Metanephros (tissue), 1 donor: Measurements from ENCODE around the gene VPS37C. TPM values are rescaled to one million over a fixed set of nuclear protein-coding genes. Genes with fewer than 3 reads are reported as not detected.

ENCODE experiments used
- total RNA-seq: library from RNA; depleted of rRNA; stranded (reverse); fragments of >200 nt; gene quantifications from one replicate; pipeline ENCODE4 v1.2.3, GENCODE V29; 2014

VPS37C gene
- total RNA-seq, result 13.3 TPM

GRCh38 chr11:61161190-61162091, at the start of gene VPS37C:
TSS of gene VPS37C (minus strand) at chr11:61161426. CDS start at chr11:61138829, 22,597 bp downstream.

GRCh38 chr11:61202950-61203746, 41.9 kb upstream of the VPS37C start, which contains the start of gene PGA3:
TSS of gene PGA3 (plus strand) at chr11:61203515. CDS start at chr11:61203565, 50 bp downstream.

Other genes starting within 250 kb of the VPS37C start
- 72.7 TPM for gene TMEM109, start 247.3 kb downstream of the VPS37C start, total RNA-seq
- 55.6 TPM for gene TMEM132A, start 237.0 kb downstream of the VPS37C start, total RNA-seq
- 21.6 TPM for gene SLC15A3, start 209.2 kb downstream of the VPS37C start, total RNA-seq
- gene CD6, start 189.7 kb downstream of the VPS37C start, total RNA-seq, result 1.2 TPM
- gene CD5, start 58.9 kb downstream of the VPS37C start, total RNA-seq, result 0.12 TPM
- gene PGA3, start 42.1 kb upstream of the VPS37C start, total RNA-seq, result 0.23 TPM
- 5.0 TPM for gene PGA4, start 60.9 kb upstream of the VPS37C start, total RNA-seq
- not detected for gene PGA5, start 79.7 kb upstream of the VPS37C start, total RNA-seq
- gene VWCE, start 133.9 kb upstream of the VPS37C start, total RNA-seq, result 2.4 TPM
- gene DDB1, start 171.7 kb upstream of the VPS37C start, total RNA-seq, result 230 TPM
- 38.4 TPM for gene TKFC, start 171.8 kb upstream of the VPS37C start, total RNA-seq
- 25.2 TPM for gene CYB561A3, start 200.5 kb upstream of the VPS37C start, total RNA-seq
- 29.3 TPM for gene TMEM138, start 200.9 kb upstream of the VPS37C start, total RNA-seq
- gene TMEM216, start 231.2 kb upstream of the VPS37C start, total RNA-seq, result 18.4 TPM